Activated T-helper 1 cell treated with anti-CD3 and anti-CD28 coated beads, Interleukin-12 subunit alpha, Interleukin-12 subunit beta, Interleukin-2, Interleukin-4 antibody, amounts not matched to agents 30 ng/mL and 10 ng/mL and 1 ng/mL, durations not matched to agents 14 hours and 24 hours and 36 hours (primary cell): ENCODE results near the gene BRI3. TPM values are rescaled to one million over a fixed set of nuclear protein-coding genes. Genes with fewer than 3 reads are reported as not detected.

Source experiments
- DNase-seq: peaks from one replicate; pipeline ENCODE4 v3.0.0; 2021; ENCODE audit warnings: low spot score
- H3K27ac Mint-ChIP-seq: one replicate; pipeline ENCODE4 v1.8.0; 2021; ENCODE audit warnings: mild to moderate bottlenecking, mixed read lengths
- H3K27me3 Mint-ChIP-seq: one replicate; pipeline ENCODE4 v1.8.0; 2022; ENCODE audit warnings: mild to moderate bottlenecking, moderate library complexity, mixed read lengths; ENCODE audit not compliant: insufficient read depth
- H3K36me3 Mint-ChIP-seq: one replicate; pipeline ENCODE4 v1.8.0; 2021; ENCODE audit warnings: low read depth, mixed read lengths
- H3K4me1 Mint-ChIP-seq: one replicate; pipeline ENCODE4 v1.8.0; 2021; ENCODE audit warnings: low read depth, mixed read lengths
- H3K4me3 Mint-ChIP-seq: one replicate; pipeline ENCODE4 v1.8.0; 2021; ENCODE audit warnings: mild to moderate bottlenecking, moderate library complexity, mixed read lengths
- H3K9me3 Mint-ChIP-seq: one replicate; pipeline ENCODE4 v1.8.0; 2021; ENCODE audit warnings: mixed read lengths
- intact Hi-C: fragments of 100-400 bp; cut with micrococcal nuclease; formaldehyde crosslinking; loops from one replicate; pipeline ENCODE4 v1.15.1; 2024
- total RNA-seq: library from RNA; stranded (reverse); gene quantifications from 2 replicates; pipeline ENCODE4 v1.2.3, GENCODE V29; 2022

The BRI3 gene, protein sequence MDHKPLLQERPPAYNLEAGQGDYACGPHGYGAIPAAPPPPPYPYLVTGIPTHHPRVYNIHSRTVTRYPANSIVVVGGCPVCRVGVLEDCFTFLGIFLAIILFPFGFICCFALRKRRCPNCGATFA
- 67.1 and 68.3 TPM in 2 replicates for total RNA-seq

DNA sequence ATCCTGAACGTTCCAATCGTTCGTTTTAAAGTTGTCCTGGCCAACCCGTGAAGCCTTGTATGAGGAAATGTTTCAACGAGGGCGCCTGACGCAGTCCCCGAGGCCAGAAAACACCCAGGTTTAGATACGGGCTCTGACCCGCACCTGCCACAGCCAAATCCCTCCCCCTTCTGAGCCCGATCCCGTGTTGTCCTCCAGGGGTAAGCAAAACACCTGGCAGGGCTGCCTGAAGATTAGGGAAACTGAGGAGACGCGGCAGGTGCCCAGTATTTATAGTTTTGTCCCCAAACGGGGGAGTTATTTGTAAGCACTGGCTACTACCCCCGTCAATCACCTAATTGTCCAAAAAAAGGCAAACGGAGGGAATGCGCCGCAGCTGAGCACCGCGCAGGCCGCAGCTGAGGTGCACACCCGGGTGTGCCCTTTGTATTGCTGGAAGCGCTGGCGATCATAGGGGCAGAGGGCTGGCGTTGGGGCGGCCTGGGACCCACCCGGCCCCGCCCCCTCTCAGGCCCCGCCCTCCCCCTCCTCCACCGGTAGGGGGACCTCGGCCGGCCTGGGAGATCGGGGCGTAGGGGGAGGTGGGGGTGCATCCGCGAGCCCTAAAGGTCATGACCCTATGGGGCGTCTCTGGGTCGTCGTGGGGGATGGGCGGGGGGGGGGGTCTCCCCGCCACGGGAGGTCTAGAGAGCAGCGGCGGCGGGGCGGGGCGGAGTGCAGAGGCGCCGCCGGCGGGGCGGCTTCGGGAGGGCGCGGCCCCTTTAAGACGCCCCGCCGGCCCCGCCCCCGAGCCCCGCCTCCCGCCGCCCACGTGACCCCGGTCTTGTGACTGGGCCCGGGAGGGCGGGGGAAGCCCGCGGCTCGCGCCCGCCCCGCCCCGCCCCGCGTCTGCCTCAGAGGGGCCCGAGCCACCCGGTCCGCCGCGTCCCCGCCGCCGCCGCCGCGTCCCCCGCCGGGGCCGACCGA lies at the start of gene BRI3:
TSS of gene BRI3 (plus strand) at position 896 of the 966 bp plus-strand sequence. CDS start 110 bp downstream, outside the sequence.
- peaks cover 8% of the 10 kb centered on the region for H3K36me3 Mint-ChIP-seq
- DNase-seq = peak; percentile 75
- intact Hi-C loops = loop anchor here (1.0 to 5.0 kb wide), 8 partner anchors 29 to 861 kb away; partner anchors contain the start of genes BAIAP2L1, BHLHA15, LMTK2 and SMURF1
- no peaks in the 10 kb centered on the region for H3K27me3 Mint-ChIP-seq
- H3K4me3 Mint-ChIP-seq = peak within 1 kb of the TSS; percentile 88
- peaks cover 16% of the 10 kb centered on the region for H3K4me1 Mint-ChIP-seq
- H3K9me3 Mint-ChIP-seq = no peaks in the 10 kb centered on the region
- H3K27ac Mint-ChIP-seq = peak within 1 kb of the TSS; percentile 83

- intact Hi-C loops = no loop called here
- H3K4me1 Mint-ChIP-seq = no peaks in the 10 kb centered on the region
- no peak for DNase-seq
- no peak overlapping the region for H3K4me3 Mint-ChIP-seq
- no peaks in the 10 kb centered on the region for H3K27me3 Mint-ChIP-seq
- no peaks in the 10 kb centered on the region for H3K9me3 Mint-ChIP-seq
- H3K36me3 Mint-ChIP-seq = peaks cover 10% of the 10 kb centered on the region
- H3K27ac Mint-ChIP-seq = no peak overlapping the region
These were observed 49.3 kb upstream of the BRI3 start for GRCh38 chr7:98232263-98232585.

DNA sequence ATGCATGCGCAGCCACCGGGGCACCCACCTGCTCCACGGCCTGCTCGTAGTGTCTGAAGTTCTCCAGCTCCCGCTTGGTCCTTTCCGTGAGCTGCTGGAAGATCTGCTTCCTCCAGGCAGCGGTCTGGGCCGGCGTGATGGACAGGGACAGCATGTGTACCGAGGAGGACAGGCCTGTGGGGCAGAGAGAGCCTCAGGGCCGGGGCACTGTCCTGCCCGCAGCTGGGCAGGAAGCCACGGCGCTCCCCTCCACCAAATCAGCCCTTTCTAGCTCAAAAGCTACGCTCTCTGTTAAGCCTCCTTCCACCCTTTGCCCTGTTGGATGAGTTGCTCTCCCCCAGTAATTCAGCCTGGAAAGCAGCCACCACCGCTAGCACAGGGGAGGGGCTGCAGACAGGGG lies 48.7 kb upstream of the BRI3 start:
- intact Hi-C loops = no loop called here
- Mint-ChIP-seq H3K4me3 (no peak overlapping the region), H3K27me3 (no peaks in the 10 kb centered on the region), H3K27ac (no peak overlapping the region), H3K4me1 (no peaks in the 10 kb centered on the region), H3K36me3 (peaks cover 6% of the 10 kb centered on the region), H3K9me3 (no peaks in the 10 kb centered on the region)
- no peak for DNase-seq

DNA sequence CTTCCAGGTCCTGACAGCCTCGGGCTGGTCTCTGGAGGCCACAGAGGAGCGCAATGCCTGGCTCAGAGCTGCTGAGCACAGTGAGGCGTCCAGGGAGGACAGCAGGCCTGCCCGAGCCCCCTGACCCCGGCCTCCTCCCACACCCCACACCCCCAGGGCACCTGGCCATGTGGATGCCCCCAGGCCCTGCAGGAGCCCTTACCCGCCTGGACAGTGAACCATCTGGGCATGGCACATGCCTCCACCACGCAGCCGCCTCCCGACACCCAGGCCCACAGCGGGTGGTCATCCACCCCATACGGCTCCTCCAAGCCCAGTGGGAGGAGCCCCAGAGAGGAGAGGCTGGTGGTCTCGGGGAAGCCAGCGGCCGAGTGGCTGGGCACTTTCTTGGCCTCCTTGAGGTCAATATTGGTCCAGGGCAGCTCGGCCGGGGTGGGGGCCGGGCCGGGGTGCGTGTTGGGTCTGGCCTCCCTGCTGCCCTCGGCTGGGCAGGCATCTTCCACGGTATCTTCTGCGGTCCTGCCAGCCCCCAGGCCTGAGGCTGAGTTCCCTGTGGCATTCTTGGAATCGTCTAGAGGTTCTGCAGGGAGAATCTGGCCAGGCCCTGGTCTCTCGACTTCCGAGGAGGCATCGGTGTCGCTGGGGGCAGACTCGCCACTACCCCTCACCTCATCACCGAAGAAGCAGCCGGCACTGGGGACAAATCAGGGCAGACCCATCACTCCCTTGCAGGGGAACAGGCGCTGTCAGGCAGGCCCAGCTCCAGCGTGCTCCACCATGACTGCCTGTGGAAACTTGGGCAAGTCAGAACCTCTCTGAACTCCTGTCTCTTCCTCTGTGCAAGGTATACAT lies 48.0 kb upstream of the BRI3 start:
- H3K36me3 Mint-ChIP-seq = peaks cover 5% of the 10 kb centered on the region
- no peaks in the 10 kb centered on the region for H3K27me3 Mint-ChIP-seq
- no peaks in the 10 kb centered on the region for H3K9me3 Mint-ChIP-seq
- H3K4me3 Mint-ChIP-seq = no peak overlapping the region
- intact Hi-C loops = no loop called here
- no peak for DNase-seq
- H3K27ac Mint-ChIP-seq = no peak overlapping the region
- H3K4me1 Mint-ChIP-seq = no peaks in the 10 kb centered on the region

DNA sequence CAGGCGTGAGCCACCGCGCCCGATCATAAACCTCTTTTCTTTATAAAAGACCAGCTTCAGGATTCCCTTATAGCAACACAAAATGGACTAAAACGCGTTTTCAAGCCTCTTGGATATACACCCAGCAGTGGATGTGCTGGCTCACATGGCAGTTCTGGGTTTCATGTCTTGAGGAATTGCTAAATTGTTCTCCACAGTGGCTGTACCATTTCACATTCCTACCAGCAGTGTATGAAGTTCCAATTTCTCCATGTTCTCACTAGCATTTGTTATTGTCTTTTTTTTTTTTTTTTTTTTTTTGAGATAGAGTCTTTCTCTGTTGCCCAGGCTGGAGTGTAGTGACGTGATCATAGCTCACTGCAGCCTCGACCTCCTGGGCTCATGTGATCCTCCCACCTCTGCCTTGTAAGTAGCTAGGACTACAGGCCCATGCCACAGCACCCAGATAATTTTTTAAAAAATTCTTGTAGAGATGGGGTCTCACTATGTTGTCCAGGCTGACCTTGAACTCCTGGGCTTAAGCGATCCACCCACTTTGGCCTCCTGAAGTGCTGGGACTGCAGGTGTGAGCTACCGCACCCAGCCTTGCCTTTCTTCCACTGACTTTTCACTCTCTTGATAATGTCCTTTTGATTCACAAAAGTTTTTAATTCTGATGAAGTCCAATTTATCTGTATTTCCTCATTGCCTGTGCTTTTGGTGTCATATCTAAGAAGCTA lies 46.9 kb upstream of the BRI3 start:
- Mint-ChIP-seq H3K27me3 (no peaks in the 10 kb centered on the region), H3K4me3 (no peak overlapping the region), H3K9me3 (no peaks in the 10 kb centered on the region), H3K4me1 (no peaks in the 10 kb centered on the region), H3K36me3 (peaks cover 15% of the 10 kb centered on the region), H3K27ac (no peak overlapping the region)
- intact Hi-C loops = no loop called here
- no peak for DNase-seq

DNA sequence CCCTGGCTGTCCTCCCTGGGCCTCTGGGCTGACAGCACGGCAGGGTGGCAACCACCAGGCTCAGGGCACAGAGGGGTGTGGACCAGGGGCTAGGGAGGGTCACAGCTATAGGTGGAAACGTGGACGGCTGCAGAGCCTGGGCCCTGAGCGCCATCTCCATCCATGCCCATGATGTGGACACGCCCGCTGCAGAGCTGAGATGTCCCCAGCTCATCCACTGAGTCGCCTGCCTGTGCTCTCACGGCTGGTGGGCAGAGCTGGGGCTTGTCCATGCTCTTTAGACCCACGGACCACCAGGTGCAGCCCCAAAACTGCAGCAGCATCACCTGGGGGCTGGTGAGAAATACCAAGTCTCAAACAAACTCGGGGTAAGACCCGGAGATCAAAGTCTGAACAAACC lies 45.6 kb upstream of the BRI3 start:
- Mint-ChIP-seq H3K27ac (no peak overlapping the region), H3K27me3 (no peaks in the 10 kb centered on the region), H3K4me3 (no peak overlapping the region), H3K36me3 (peaks cover 20% of the 10 kb centered on the region), H3K9me3 (no peaks in the 10 kb centered on the region), H3K4me1 (no peaks in the 10 kb centered on the region)
- intact Hi-C loops = no loop called here
- no peak for DNase-seq

- intact Hi-C loops = no loop called here
- DNase-seq = no peak
- H3K4me3 Mint-ChIP-seq = no peak overlapping the region
- H3K9me3 Mint-ChIP-seq = no peaks in the 10 kb centered on the region
- no peaks in the 10 kb centered on the region for H3K4me1 Mint-ChIP-seq
- no peaks in the 10 kb centered on the region for H3K27me3 Mint-ChIP-seq
- no peak overlapping the region for H3K27ac Mint-ChIP-seq
- peaks cover 23% of the 10 kb centered on the region for H3K36me3 Mint-ChIP-seq
These were observed 44.9 kb upstream of the BRI3 start for GRCh38 chr7:98236355-98237185.

GRCh38 chr7:98238076-98238475 lies 43.4 kb upstream of the BRI3 start:
- no peak overlapping the region for H3K4me3 Mint-ChIP-seq
- no peaks in the 10 kb centered on the region for H3K4me1 Mint-ChIP-seq
- no peak overlapping the region for H3K27ac Mint-ChIP-seq
- DNase-seq = no peak
- no peaks in the 10 kb centered on the region for H3K9me3 Mint-ChIP-seq
- H3K27me3 Mint-ChIP-seq = no peaks in the 10 kb centered on the region
- H3K36me3 Mint-ChIP-seq = peaks cover 28% of the 10 kb centered on the region
- intact Hi-C loops = no loop called here

DNA sequence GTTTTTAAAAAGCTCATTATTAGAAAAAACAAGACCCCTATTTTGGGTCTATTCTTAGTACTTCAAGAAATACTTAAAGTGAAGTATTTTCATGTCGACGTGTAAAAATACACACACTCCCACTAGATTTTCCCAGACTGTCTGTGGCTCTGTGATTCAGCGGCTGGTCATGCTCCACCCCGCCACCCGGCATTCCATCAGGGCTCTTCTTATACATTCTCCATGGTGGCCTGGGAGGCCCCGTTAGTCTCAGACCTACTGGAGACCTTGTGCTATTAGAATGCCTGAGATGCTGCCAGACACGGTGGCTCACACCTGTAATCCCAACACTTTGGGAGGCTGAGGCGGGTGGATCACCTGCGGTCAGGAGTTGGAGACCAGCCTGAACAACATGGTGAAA lies 42.5 kb upstream of the BRI3 start:
- Mint-ChIP-seq H3K4me1 (no peaks in the 10 kb centered on the region), H3K27ac (no peak overlapping the region), H3K27me3 (no peaks in the 10 kb centered on the region), H3K9me3 (no peaks in the 10 kb centered on the region), H3K4me3 (no peak overlapping the region), H3K36me3 (peaks cover 26% of the 10 kb centered on the region)
- intact Hi-C loops = no loop called here
- DNase-seq = no peak

DNA sequence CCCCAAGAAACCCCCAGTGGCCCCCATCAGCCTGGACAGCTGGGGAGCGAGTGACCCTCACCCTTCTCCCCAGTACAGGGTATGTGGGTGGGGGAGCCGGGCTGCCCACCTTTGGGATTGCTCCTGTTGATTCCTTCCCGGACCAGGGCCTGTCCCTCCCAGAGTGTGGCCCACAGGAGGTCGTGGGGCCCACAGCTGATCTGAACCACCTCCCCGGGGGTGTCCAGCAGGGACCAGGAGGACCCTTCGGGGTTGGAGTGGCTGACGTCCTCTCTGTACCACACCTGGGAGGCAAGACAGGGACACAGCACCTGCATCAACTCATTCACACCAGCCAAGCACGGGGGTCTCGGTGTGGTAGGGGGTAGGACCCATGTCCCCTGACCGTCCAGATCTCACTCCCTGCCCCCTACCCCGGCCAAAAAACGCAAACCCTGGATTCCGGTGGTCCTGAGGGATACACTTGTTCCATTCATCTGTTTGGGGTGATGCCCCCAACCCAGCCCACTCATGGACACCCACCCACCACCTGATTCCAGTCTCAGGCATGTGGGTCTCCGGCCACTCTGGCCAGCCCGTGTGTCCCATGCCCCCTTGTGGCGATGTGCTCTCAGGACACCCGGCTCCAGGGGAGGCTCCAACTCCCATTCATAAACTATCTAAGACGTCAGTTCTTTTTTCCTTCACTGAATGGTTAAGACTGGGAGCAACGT lies 40.4 kb upstream of the BRI3 start:
- Mint-ChIP-seq H3K27me3 (no peaks in the 10 kb centered on the region), H3K9me3 (no peaks in the 10 kb centered on the region), H3K27ac (no peak overlapping the region), H3K4me1 (no peaks in the 10 kb centered on the region), H3K4me3 (no peak overlapping the region), H3K36me3 (peaks cover 28% of the 10 kb centered on the region)
- intact Hi-C loops = no loop called here
- no peak for DNase-seq

DNA sequence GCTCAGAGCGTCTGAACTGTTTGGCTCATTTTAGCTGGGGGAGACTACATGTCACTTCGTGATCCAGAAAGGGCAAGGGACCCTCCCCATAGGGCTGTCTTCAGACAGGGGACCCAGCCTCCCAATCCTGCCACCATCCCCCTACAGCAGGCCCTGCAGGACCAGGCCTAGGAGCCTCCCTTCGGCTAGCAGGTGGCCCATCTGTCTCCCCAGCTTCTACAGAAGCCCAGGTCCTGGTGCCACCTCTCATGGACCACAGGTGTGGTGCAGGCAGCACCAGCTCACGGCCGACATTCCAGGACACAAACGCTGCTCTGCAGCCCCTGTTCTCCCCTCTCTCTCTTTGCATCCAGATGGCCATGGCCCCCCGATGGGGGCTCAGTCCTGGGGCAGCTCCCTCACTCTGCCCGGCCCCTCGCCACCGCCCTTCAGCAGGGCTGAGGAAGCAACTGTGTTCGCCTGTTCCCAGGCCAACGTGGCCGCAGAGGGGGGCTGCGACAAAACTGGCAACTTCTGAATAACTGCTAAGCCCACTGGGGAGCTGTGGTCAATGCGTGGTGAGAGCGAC lies 39.7 kb upstream of the BRI3 start:
- peaks cover 28% of the 10 kb centered on the region for H3K36me3 Mint-ChIP-seq
- DNase-seq = no peak
- intact Hi-C loops = no loop called here
- no peak overlapping the region for H3K27ac Mint-ChIP-seq
- no peaks in the 10 kb centered on the region for H3K4me1 Mint-ChIP-seq
- no peak overlapping the region for H3K4me3 Mint-ChIP-seq
- no peaks in the 10 kb centered on the region for H3K27me3 Mint-ChIP-seq
- no peaks in the 10 kb centered on the region for H3K9me3 Mint-ChIP-seq
